HepG2 (cell line): ENCODE results near the gene SAP25. TPM values are rescaled to one million over a fixed set of nuclear protein-coding genes. Genes with fewer than 3 reads are reported as not detected.
A peak's percentile ranks its signal among the peaks of the same experiment; 100 is the strongest.

ENCODE experiments used
- ATRX ChIP-seq: sonication (generic); formaldehyde crosslinking; IDR thresholded peaks from 2 replicates; pipeline ENCODE4 v1.4.0; 2020; ENCODE audit warnings: missing genetic modification reagents, borderline replicate concordance
- CHCHD3 ChIP-seq: sonication (generic); formaldehyde crosslinking; IDR thresholded peaks from 2 replicates; pipeline ENCODE4 v1.8.0; 2022; ENCODE audit warnings: mild to moderate bottlenecking, missing genetic modification reagents, moderate library complexity
- CHD2 ChIP-seq: IDR thresholded peaks from 2 replicates; pipeline ENCODE4 v1.6.1; 2011; ENCODE audit warnings: low read depth, low read length, improper control_type of control experiment
- GABPB1 ChIP-seq: IDR thresholded peaks from 2 replicates; pipeline ENCODE4 v1.6.1; 2016; ENCODE audit warnings: mild to moderate bottlenecking, missing genetic modification reagents, moderate library complexity, missing compliant biosample characterization
- HIVEP1 ChIP-seq: sonication (generic); formaldehyde crosslinking; IDR thresholded peaks from 2 replicates; pipeline ENCODE4 v1.4.0; 2020; ENCODE audit warnings: mild to moderate bottlenecking, missing genetic modification reagents
- IKZF1 ChIP-seq: fragments of 450-650 bp; IDR thresholded peaks from 2 replicates; pipeline ENCODE4 v1.7.1; 2016
- KDM4B ChIP-seq: sonication (generic); formaldehyde crosslinking; IDR thresholded peaks from 2 replicates; pipeline ENCODE4 v1.4.0; 2020; ENCODE audit warnings: missing genetic modification reagents
- KLF11 ChIP-seq: IDR thresholded peaks from 2 replicates; pipeline ENCODE4 v1.6.1; 2016; ENCODE audit warnings: missing compliant biosample characterization
- KLF12 ChIP-seq: sonication (generic); formaldehyde crosslinking; IDR thresholded peaks from 2 replicates; pipeline ENCODE4 v1.4.0; 2020; ENCODE audit warnings: missing genetic modification reagents, borderline replicate concordance
- MEF2D ChIP-seq: sonication (generic); formaldehyde crosslinking; IDR thresholded peaks from 2 replicates; pipeline ENCODE4 v1.5.1; 2020; ENCODE audit warnings: mild to moderate bottlenecking, missing genetic modification reagents
- MYC ChIP-seq: sonication (generic); formaldehyde crosslinking; IDR thresholded peaks from 2 replicates; pipeline ENCODE4 v1.9.0; 2021; ENCODE audit warnings: missing genetic modification reagents, borderline replicate concordance
- MYNN ChIP-seq: sonication (generic); formaldehyde crosslinking; IDR thresholded peaks from 2 replicates; pipeline ENCODE4 v1.4.0; 2020; ENCODE audit warnings: mild to moderate bottlenecking, low read depth, missing genetic modification reagents
- NPAS2 ChIP-seq: sonication (generic); formaldehyde crosslinking; IDR thresholded peaks from 2 replicates; pipeline ENCODE4 v1.8.0; 2022; ENCODE audit warnings: mild to moderate bottlenecking, missing genetic modification reagents, borderline replicate concordance
- NR2C2 ChIP-seq: sonication (generic); formaldehyde crosslinking; IDR thresholded peaks from 2 replicates; pipeline ENCODE4 v1.4.0; 2020; ENCODE audit warnings: missing genetic modification reagents, mild to moderate bottlenecking, moderate library complexity, borderline replicate concordance
- POGZ ChIP-seq: sonication (generic); formaldehyde crosslinking; IDR thresholded peaks from 2 replicates; pipeline ENCODE4 v1.4.0; 2020; ENCODE audit warnings: mild to moderate bottlenecking, missing genetic modification reagents
- RBFOX2 ChIP-seq: fragments of 200-400 bp; formaldehyde crosslinking; IDR thresholded peaks from 2 replicates; pipeline ENCODE4 v1.6.1; 2017; ENCODE audit warnings: low read depth, mild to moderate bottlenecking, low read length
- ZNF558 ChIP-seq: sonication (generic); formaldehyde crosslinking; IDR thresholded peaks from 2 replicates; pipeline ENCODE4 v1.9.0; 2022; ENCODE audit warnings: mild to moderate bottlenecking, missing genetic modification reagents, borderline replicate concordance
- ZNF605 ChIP-seq: sonication (generic); formaldehyde crosslinking; IDR thresholded peaks from 2 replicates; pipeline ENCODE4 v1.8.0; 2022; ENCODE audit warnings: mild to moderate bottlenecking, missing genetic modification reagents
- polyA plus RNA-seq, 8 experiments: library from polyadenylated mRNA; depleted of rRNA in 3 of 8; stranded (reverse) in 7 of 8; unstranded in 1 of 8; fragments of >200 nt; fragmentation: Illumina TruSeq in 4 of 8; extraction: Trizol in 4 of 8; gene quantifications; 2 replicates each; pipeline versions ENCODE4 v1.2.1 to v1.2.3, GENCODE V29; 2011 to 2016; ENCODE audit warnings: low read depth in 4 of 8, missing spikeins in 1 of 8, mixed read lengths in 1 of 8; ENCODE audit not compliant: insufficient read depth in 1 of 8
- total RNA-seq, 5 experiments: library from RNA; depleted of rRNA; stranded (reverse); fragments of >200 nt; fragmentation: Illumina TruSeq; extraction: Trizol; gene quantifications; 2 replicates each; pipeline ENCODE4 v1.2.3, GENCODE V29; 2016; ENCODE audit warnings: low read depth in 1 of 5
- TF ChIP-seq, protein P1 (sequence below): IDR thresholded peaks from 2 replicates; pipeline ENCODE4 v1.6.1; 2018; ENCODE audit warnings: missing genetic modification reagents
- TF ChIP-seq, protein P2 (sequence below): IDR thresholded peaks from 2 replicates; pipeline ENCODE4 v1.4.0; 2020; ENCODE audit warnings: mild to moderate bottlenecking, missing genetic modification reagents
- TF ChIP-seq, protein P3 (sequence below): sonication (generic); formaldehyde crosslinking; IDR thresholded peaks from 2 replicates; pipeline ENCODE4 v1.5.1; 2020; ENCODE audit warnings: missing genetic modification reagents, mild to moderate bottlenecking, borderline replicate concordance
- TF ChIP-seq, protein P4 (sequence below): sonication (generic); formaldehyde crosslinking; IDR thresholded peaks from 2 replicates; pipeline ENCODE4 v1.8.0; 2022; ENCODE audit warnings: mild to moderate bottlenecking, missing genetic modification reagents, borderline replicate concordance

The SAP25 gene
- total and polyA plus RNA-seq, 2 of the 13 experiments (the other 11 are each of a cell fraction or from before 2014, with no cell fraction given): 0.15 to 0.20 TPM

DNA sequence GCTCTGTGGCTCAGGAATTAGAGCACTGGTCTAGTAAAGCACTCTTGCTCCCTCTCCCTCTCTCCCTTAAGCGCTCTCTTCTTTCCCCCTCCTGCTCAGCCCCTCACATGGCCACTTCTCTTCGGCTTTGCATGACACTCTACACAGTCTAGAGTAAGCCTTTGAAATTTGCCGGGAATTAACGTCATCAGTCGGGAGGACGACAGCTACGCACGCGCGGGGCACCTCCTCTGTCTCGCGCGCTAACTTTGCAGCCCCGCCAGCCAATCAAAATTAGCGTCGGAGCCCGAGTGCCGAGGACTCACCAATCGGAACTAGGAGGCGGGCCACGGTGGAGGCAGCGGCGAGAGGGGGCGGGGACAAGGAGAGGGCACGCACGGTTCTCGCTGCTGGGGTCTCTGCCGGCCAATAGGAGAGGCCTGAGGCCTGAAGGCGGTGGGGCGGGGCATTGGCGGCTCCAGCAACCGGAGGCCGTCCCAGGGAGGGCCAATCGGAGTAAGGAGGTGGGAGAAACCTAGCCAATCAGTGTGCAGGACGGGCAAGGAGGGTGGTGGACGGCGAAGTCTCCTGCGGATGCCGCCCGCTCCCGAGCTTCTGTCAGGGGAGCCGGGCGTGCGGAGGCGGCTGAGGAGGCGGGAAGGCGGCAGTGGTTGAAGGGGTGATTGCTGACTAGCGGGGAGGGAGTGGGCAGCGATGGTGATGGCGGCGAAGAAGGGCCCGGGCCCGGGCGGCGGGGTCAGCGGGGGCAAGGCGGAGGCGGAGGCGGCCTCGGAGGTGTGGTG is 34.9 kb downstream of the SAP25 start, which contains the start of gene AGFG2 (continued):
- TF ChIP-seq ZNF558 (CRISPR knock-in tag) (no peak; the same call in 1 of the 2 replicates), MYC (CRISPR knock-in tag) (peak; percentile 38; the same call in 1 of the 2 replicates), MEF2D (peak; percentile 57; the same call in 1 of the 2 replicates), KLF11 (CRISPR knock-in tag) (peak; percentile 48; the same call in 1 of the 2 replicates), KLF12 (CRISPR knock-in tag) (peak; percentile 20; the same call in 1 of the 2 replicates), MYNN (CRISPR knock-in tag) (no peak), POGZ (CRISPR knock-in tag) (0 out of 2 replicates have a peak, but pooled peaks have one; percentile 27), HIVEP1 (peak; percentile 76; the same call in 1 of the 2 replicates), IKZF1 (no peak), GABPB1 (CRISPR knock-in tag) (peak; percentile 74), RBFOX2 (peak; percentile 100), ATRX (CRISPR knock-in tag) (no peak), KDM4B (CRISPR knock-in tag) (no peak), NPAS2 (no peak), CHD2 (peak; percentile 69), CHCHD3 (CRISPR knock-in tag) (0 out of 2 replicates have a peak, but pooled peaks have one; percentile 37), ZNF605 (CRISPR knock-in tag) (peak; percentile 66), NR2C2 (CRISPR knock-in tag) (peak; percentile 58)
- TF ChIP-seq, protein P1, sequence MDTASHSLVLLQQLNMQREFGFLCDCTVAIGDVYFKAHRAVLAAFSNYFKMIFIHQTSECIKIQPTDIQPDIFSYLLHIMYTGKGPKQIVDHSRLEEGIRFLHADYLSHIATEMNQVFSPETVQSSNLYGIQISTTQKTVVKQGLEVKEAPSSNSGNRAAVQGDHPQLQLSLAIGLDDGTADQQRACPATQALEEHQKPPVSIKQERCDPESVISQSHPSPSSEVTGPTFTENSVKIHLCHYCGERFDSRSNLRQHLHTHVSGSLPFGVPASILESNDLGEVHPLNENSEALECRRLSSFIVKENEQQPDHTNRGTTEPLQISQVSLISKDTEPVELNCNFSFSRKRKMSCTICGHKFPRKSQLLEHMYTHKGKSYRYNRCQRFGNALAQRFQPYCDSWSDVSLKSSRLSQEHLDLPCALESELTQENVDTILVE: no peak
- TF ChIP-seq, protein P2, sequence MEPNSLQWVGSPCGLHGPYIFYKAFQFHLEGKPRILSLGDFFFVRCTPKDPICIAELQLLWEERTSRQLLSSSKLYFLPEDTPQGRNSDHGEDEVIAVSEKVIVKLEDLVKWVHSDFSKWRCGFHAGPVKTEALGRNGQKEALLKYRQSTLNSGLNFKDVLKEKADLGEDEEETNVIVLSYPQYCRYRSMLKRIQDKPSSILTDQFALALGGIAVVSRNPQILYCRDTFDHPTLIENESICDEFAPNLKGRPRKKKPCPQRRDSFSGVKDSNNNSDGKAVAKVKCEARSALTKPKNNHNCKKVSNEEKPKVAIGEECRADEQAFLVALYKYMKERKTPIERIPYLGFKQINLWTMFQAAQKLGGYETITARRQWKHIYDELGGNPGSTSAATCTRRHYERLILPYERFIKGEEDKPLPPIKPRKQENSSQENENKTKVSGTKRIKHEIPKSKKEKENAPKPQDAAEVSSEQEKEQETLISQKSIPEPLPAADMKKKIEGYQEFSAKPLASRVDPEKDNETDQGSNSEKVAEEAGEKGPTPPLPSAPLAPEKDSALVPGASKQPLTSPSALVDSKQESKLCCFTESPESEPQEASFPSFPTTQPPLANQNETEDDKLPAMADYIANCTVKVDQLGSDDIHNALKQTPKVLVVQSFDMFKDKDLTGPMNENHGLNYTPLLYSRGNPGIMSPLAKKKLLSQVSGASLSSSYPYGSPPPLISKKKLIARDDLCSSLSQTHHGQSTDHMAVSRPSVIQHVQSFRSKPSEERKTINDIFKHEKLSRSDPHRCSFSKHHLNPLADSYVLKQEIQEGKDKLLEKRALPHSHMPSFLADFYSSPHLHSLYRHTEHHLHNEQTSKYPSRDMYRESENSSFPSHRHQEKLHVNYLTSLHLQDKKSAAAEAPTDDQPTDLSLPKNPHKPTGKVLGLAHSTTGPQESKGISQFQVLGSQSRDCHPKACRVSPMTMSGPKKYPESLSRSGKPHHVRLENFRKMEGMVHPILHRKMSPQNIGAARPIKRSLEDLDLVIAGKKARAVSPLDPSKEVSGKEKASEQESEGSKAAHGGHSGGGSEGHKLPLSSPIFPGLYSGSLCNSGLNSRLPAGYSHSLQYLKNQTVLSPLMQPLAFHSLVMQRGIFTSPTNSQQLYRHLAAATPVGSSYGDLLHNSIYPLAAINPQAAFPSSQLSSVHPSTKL (CRISPR knock-in tag): peak; percentile 11; the same call in 1 of the 2 replicates
- TF ChIP-seq, protein P3, sequence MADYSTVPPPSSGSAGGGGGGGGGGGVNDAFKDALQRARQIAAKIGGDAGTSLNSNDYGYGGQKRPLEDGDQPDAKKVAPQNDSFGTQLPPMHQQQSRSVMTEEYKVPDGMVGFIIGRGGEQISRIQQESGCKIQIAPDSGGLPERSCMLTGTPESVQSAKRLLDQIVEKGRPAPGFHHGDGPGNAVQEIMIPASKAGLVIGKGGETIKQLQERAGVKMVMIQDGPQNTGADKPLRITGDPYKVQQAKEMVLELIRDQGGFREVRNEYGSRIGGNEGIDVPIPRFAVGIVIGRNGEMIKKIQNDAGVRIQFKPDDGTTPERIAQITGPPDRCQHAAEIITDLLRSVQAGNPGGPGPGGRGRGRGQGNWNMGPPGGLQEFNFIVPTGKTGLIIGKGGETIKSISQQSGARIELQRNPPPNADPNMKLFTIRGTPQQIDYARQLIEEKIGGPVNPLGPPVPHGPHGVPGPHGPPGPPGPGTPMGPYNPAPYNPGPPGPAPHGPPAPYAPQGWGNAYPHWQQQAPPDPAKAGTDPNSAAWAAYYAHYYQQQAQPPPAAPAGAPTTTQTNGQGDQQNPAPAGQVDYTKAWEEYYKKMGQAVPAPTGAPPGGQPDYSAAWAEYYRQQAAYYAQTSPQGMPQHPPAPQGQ: no peak
- TF ChIP-seq, protein P4, sequence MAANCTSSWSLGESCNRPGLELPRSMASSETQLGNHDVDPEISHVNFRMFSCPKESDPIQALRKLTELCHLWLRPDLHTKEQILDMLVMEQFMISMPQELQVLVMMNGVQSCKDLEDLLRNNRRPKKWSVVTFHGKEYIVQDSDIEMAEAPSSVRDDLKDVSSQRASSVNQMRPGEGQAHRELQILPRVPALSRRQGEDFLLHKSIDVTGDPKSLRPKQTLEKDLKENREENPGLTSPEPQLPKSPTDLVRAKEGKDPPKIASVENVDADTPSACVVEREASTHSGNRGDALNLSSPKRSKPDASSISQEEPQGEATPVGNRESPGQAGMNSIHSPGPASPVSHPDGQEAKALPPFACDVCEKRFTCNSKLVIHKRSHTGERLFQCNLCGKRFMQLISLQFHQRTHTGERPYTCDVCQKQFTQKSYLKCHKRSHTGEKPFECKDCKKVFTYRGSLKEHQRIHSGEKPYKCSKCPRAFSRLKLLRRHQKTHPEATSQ (CRISPR knock-in tag): peak; percentile 89; the same call in 1 of the 2 replicates
